GM23338 (cell line): ENCODE results near the gene MINDY4. TPM values are rescaled to one million over a fixed set of nuclear protein-coding genes. Genes with fewer than 3 reads are reported as not detected.

ENCODE experiments used
- ATAC-seq: fragments of 200-7000 bp; cut with Tn5 transposase; 3 replicates; pipeline ENCODE4 v1.9.1; 2020
- DNase-seq: peaks from one replicate; pipeline ENCODE4 v3.0.0-alpha.2; 2015; ENCODE audit warnings: low spot score
- H2AFZ ChIP-seq: fragments of 200-600 bp; sonication (generic); 2 replicates; pipeline ENCODE4 v1.8.0; 2016; ENCODE audit warnings: antibody characterized with exemption, mild to moderate bottlenecking, moderate library complexity
- H3F3A ChIP-seq: fragments of 200-600 bp; sonication (generic); replicated peaks from 2 replicates; pipeline ENCODE4 v1.8.0; 2017; ENCODE audit warnings: antibody characterized with exemption, mixed run types, low read depth
- H3K27ac ChIP-seq: fragments of 200-600 bp; sonication (generic); 2 replicates; pipeline ENCODE4 v1.6.1; 2016; ENCODE audit warnings: low read depth
- H3K27me3 ChIP-seq: fragments of 200-600 bp; sonication (generic); 2 replicates; pipeline ENCODE4 v1.8.0; 2016; ENCODE audit warnings: mild to moderate bottlenecking, mixed run types, moderate library complexity; ENCODE audit not compliant: insufficient read depth
- H3K36me3 ChIP-seq: fragments of 200-600 bp; sonication (generic); 2 replicates; pipeline ENCODE4 v1.8.0; 2016; ENCODE audit warnings: mild to moderate bottlenecking; ENCODE audit not compliant: insufficient read depth
- H3K4me1 ChIP-seq: fragments of 200-600 bp; sonication (generic); 2 replicates; pipeline ENCODE4 v1.8.0; 2016; ENCODE audit warnings: mild to moderate bottlenecking, moderate library complexity; ENCODE audit not compliant: insufficient read depth
- H3K4me2 ChIP-seq: fragments of 200-600 bp; sonication (generic); 2 replicates; pipeline ENCODE4 v1.7.1; 2017; ENCODE audit warnings: mixed run types
- H3K4me3 ChIP-seq: fragments of 200-600 bp; sonication (generic); 2 replicates; pipeline ENCODE4 v1.6.1; 2016; ENCODE audit warnings: mixed run types
- H3K79me2 ChIP-seq: fragments of 200-600 bp; sonication (generic); replicated peaks from 2 replicates; pipeline ENCODE4 v1.8.0; 2017; ENCODE audit warnings: mild to moderate bottlenecking; ENCODE audit not compliant: insufficient read depth
- H3K9me2 ChIP-seq: fragments of 200-600 bp; sonication (generic); 2 replicates; pipeline ENCODE4 v1.8.0; 2017; ENCODE audit not compliant: insufficient read depth
- H4K20me1 ChIP-seq: fragments of 200-600 bp; sonication (generic); replicated peaks from 2 replicates; pipeline ENCODE4 v1.8.0; 2017; ENCODE audit warnings: mild to moderate bottlenecking; ENCODE audit not compliant: insufficient read depth
- H3K27ac Mint-ChIP-seq: 2 replicates; pipeline ENCODE4 v1.8.0; 2020; ENCODE audit warnings: inconsistent platforms, mild to moderate bottlenecking, moderate library complexity, mixed read lengths
- H3K27me3 Mint-ChIP-seq: 3 replicates; pipeline ENCODE4 v1.8.0; 2022; ENCODE audit warnings: low read depth, mild to moderate bottlenecking, moderate library complexity, mixed read lengths, inconsistent platforms; ENCODE audit not compliant: insufficient read depth, poor library complexity
- H3K36me3 Mint-ChIP-seq: 3 replicates; pipeline ENCODE4 v1.8.0; 2021; ENCODE audit warnings: low read depth, mild to moderate bottlenecking, inconsistent platforms, moderate library complexity, mixed read lengths
- H3K4me1 Mint-ChIP-seq: 3 replicates; pipeline ENCODE4 v1.8.0; 2020; ENCODE audit warnings: mild to moderate bottlenecking, inconsistent platforms, mixed read lengths
- H3K4me3 Mint-ChIP-seq: 3 replicates; pipeline ENCODE4 v1.8.0; 2021; ENCODE audit warnings: moderate library complexity, mild to moderate bottlenecking, inconsistent platforms, mixed read lengths
- H3K9me3 Mint-ChIP-seq: 3 replicates; pipeline ENCODE4 v1.8.0; 2020; ENCODE audit warnings: moderate library complexity, mild to moderate bottlenecking, inconsistent platforms, mixed read lengths
- CREB1 ChIP-seq: fragments of 250-450 bp; sonication (Bioruptor Pico); IDR thresholded peaks from 2 replicates; pipeline ENCODE4 v1.5.0; 2020; ENCODE audit warnings: low read depth, mild to moderate bottlenecking, moderate library complexity
- EZH2 ChIP-seq: fragments of 200-600 bp; sonication (generic); IDR thresholded peaks from one replicate; pipeline ENCODE4 v1.8.0; 2017; ENCODE audit warnings: antibody characterized with exemption, mild to moderate bottlenecking, low read depth; ENCODE audit not compliant: unreplicated experiment
- EZH2phosphoT487 ChIP-seq: fragments of 200-600 bp; sonication (generic); IDR thresholded peaks from one replicate; pipeline ENCODE4 v1.8.1; 2018; ENCODE audit warnings: antibody characterized with exemption; ENCODE audit not compliant: unreplicated experiment
- JUNB ChIP-seq: IDR thresholded peaks from one replicate; pipeline ENCODE4 v1.6.1; 2016; ENCODE audit warnings: antibody characterized with exemption; ENCODE audit not compliant: unreplicated experiment
- NANOG ChIP-seq: IDR thresholded peaks from 2 replicates; pipeline ENCODE4 v1.6.1; 2016; ENCODE audit warnings: antibody characterized with exemption, borderline replicate concordance
- STAT1 ChIP-seq: IDR thresholded peaks from one replicate; pipeline ENCODE4 v1.6.1; 2016; ENCODE audit warnings: antibody characterized with exemption; ENCODE audit not compliant: unreplicated experiment
- ZNF114 ChIP-seq: fragments of 250-450 bp; sonication (Bioruptor Pico); IDR thresholded peaks from 2 replicates; pipeline ENCODE4 v1.5.0; 2020; ENCODE audit warnings: mild to moderate bottlenecking, moderate library complexity
- ZNF331 ChIP-seq: fragments of 250-450 bp; sonication (Bioruptor Pico); IDR thresholded peaks from 2 replicates; pipeline ENCODE4 v1.5.0; 2020; ENCODE audit warnings: low read depth, mild to moderate bottlenecking, moderate library complexity
- polyA plus RNA-seq: library from polyadenylated mRNA; unstranded; fragments of >200 nt; fragmentation: Nextera tagmentation; extraction: Ambion mirVana; gene quantifications from 2 replicates; pipeline ENCODE4 v1.2.1, GENCODE V29; 2016
- total RNA-seq: library from RNA; depleted of rRNA; stranded (reverse); fragments of >200 nt; shearing (Covaris generic); gene quantifications from 2 replicates; pipeline ENCODE4 v1.2.3, GENCODE V29; 2014
- TF ChIP-seq, protein P1 (sequence below), 2 experiments: fragments of 200-600 bp in 1 of 2; sonication (generic) in 1 of 2; conservative IDR thresholded peaks; 2 replicates each; pipeline versions ENCODE4 v1.5.1 to v1.6.1; 2016 to 2017; ENCODE audit warnings: antibody characterized with exemption in 2 of 2, low read depth in 2 of 2, mild to moderate bottlenecking in 2 of 2, moderate library complexity in 1 of 2
- TF ChIP-seq, protein P2 (sequence below): IDR thresholded peaks from one replicate; pipeline ENCODE4 v1.6.1; 2018; ENCODE audit warnings: antibody characterized with exemption; ENCODE audit not compliant: unreplicated experiment
- TF ChIP-seq, protein P3 (sequence below): IDR thresholded peaks from 2 replicates; pipeline ENCODE4 v1.6.1; 2016; ENCODE audit warnings: antibody characterized with exemption

MINDY4 gene
- total and polyA plus RNA-seq, 2 experiments from 2014 or later: 1.7 to 4.4 TPM

DNA sequence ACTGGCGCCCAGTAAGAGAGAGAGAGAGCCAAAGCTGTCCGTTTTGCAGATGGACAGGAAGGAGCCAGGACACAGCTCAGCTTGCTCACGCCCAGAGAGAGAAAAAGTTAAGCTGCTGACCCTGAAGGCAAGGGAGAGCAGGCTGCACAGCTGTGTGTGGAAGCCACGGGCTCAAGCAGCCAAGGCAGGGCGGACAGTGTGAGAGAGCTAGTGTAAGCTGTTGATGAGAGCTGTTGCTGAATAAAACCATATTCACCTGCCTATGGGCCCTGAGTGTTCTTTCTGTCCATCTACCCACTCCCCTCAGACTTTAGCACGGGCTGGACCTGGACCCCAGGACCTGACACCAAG lies 13.9 kb upstream of the MINDY4 start:
- Histone ChIP-seq H3K4me2 (no peak overlapping the region), H4K20me1 (no peaks in the 10 kb centered on the region; the same call in 1 of the 2 replicates), H3K4me3 (no peak overlapping the region), H2AFZ (no peak overlapping the region), H3K9me2 (peaks cover 11% of the 10 kb centered on the region; the same call in 1 of the 2 replicates), H3K27ac (no peak overlapping the region), H3K4me1 (no peaks in the 10 kb centered on the region), H3F3A (no peaks in the 10 kb centered on the region), H3K36me3 (no peaks in the 10 kb centered on the region), H3K79me2 (no peaks in the 10 kb centered on the region), H3K27me3 (no peaks in the 10 kb centered on the region)
- Mint-ChIP-seq H3K27me3 (no peaks in the 10 kb centered on the region), H3K27ac (0 out of 2 replicates have a peak overlapping the region, but pooled peaks have one; percentile 69), H3K4me1 (no peaks in the 10 kb centered on the region), H3K9me3 (no peaks in the 10 kb centered on the region), H3K4me3 (no peak overlapping the region), H3K36me3 (no peaks in the 10 kb centered on the region)
- ATAC-seq (no peak), DNase-seq (no peak)
- TF ChIP-seq CREB1 (CRISPR knock-in tag) (no peak), NANOG (no peak), ZNF331 (CRISPR knock-in tag) (no peak), EZH2 (no peak), JUNB (no peak), ZNF114 (CRISPR knock-in tag) (no peak), EZH2phosphoT487 (no peak), STAT1 (no peak)
- TF ChIP-seq, protein P1, sequence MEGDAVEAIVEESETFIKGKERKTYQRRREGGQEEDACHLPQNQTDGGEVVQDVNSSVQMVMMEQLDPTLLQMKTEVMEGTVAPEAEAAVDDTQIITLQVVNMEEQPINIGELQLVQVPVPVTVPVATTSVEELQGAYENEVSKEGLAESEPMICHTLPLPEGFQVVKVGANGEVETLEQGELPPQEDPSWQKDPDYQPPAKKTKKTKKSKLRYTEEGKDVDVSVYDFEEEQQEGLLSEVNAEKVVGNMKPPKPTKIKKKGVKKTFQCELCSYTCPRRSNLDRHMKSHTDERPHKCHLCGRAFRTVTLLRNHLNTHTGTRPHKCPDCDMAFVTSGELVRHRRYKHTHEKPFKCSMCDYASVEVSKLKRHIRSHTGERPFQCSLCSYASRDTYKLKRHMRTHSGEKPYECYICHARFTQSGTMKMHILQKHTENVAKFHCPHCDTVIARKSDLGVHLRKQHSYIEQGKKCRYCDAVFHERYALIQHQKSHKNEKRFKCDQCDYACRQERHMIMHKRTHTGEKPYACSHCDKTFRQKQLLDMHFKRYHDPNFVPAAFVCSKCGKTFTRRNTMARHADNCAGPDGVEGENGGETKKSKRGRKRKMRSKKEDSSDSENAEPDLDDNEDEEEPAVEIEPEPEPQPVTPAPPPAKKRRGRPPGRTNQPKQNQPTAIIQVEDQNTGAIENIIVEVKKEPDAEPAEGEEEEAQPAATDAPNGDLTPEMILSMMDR (conservative IDR thresholded peaks at IDR 0.05; ENCODE audit: low read depth in 2 of 2): no peak
- TF ChIP-seq, protein P2, sequence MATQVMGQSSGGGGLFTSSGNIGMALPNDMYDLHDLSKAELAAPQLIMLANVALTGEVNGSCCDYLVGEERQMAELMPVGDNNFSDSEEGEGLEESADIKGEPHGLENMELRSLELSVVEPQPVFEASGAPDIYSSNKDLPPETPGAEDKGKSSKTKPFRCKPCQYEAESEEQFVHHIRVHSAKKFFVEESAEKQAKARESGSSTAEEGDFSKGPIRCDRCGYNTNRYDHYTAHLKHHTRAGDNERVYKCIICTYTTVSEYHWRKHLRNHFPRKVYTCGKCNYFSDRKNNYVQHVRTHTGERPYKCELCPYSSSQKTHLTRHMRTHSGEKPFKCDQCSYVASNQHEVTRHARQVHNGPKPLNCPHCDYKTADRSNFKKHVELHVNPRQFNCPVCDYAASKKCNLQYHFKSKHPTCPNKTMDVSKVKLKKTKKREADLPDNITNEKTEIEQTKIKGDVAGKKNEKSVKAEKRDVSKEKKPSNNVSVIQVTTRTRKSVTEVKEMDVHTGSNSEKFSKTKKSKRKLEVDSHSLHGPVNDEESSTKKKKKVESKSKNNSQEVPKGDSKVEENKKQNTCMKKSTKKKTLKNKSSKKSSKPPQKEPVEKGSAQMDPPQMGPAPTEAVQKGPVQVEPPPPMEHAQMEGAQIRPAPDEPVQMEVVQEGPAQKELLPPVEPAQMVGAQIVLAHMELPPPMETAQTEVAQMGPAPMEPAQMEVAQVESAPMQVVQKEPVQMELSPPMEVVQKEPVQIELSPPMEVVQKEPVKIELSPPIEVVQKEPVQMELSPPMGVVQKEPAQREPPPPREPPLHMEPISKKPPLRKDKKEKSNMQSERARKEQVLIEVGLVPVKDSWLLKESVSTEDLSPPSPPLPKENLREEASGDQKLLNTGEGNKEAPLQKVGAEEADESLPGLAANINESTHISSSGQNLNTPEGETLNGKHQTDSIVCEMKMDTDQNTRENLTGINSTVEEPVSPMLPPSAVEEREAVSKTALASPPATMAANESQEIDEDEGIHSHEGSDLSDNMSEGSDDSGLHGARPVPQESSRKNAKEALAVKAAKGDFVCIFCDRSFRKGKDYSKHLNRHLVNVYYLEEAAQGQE: no peak
- TF ChIP-seq, protein P3, sequence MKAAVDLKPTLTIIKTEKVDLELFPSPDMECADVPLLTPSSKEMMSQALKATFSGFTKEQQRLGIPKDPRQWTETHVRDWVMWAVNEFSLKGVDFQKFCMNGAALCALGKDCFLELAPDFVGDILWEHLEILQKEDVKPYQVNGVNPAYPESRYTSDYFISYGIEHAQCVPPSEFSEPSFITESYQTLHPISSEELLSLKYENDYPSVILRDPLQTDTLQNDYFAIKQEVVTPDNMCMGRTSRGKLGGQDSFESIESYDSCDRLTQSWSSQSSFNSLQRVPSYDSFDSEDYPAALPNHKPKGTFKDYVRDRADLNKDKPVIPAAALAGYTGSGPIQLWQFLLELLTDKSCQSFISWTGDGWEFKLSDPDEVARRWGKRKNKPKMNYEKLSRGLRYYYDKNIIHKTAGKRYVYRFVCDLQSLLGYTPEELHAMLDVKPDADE: no peak
